ENCODE data around the gene TBC1D14.
"Not testable (repeated sequence)": the region's sequence is repeated elsewhere in the genome, so short reads cannot be mapped to it uniquely, and the experiment has no call there.

TBC1D14 gene

GRCh38 chr4:6909113-6909969 lies at the start of gene TBC1D14:
Gene TBC1D14, plus strand, starts transcription at chr4:6909826. Its CDS starts 13,564 bp downstream, at chr4:6923390.
- DNase-seq: peak; percentile 89

- DNase-seq: no peak
Observed at GRCh38 chr4:6868386-6868785, 41.2 kb upstream of the TBC1D14 start.

GRCh38 chr4:6869944-6870343 lies 39.7 kb upstream of the TBC1D14 start:
- no peak for DNase-seq

GRCh38 chr4:6873291-6873690 lies 36.3 kb upstream of the TBC1D14 start:
- DNase-seq: no peak

- peak; percentile 26 for DNase-seq
Observed at GRCh38 chr4:6873792-6874461, 35.7 kb upstream of the TBC1D14 start.

- DNase-seq: no peak
Observed at GRCh38 chr4:6874981-6875380, 34.6 kb upstream of the TBC1D14 start.

GRCh38 chr4:6875431-6875831 lies 34.2 kb upstream of the TBC1D14 start:
- peak; percentile 75 for DNase-seq

- DNase-seq: no peak
Observed at GRCh38 chr4:6876440-6876839, 33.2 kb upstream of the TBC1D14 start.

- DNase-seq: no peak
Observed at GRCh38 chr4:6877067-6877466, 32.6 kb upstream of the TBC1D14 start.

- DNase-seq: no peak
Observed at GRCh38 chr4:6878451-6879059, 31.1 kb upstream of the TBC1D14 start.

- DNase-seq: no peak
Observed at GRCh38 chr4:6880691-6881090, 28.9 kb upstream of the TBC1D14 start.

GRCh38 chr4:6881908-6882307 lies 27.7 kb upstream of the TBC1D14 start:
- no peak for DNase-seq

GRCh38 chr4:6884341-6884870 lies 25.2 kb upstream of the TBC1D14 start:
- DNase-seq: no peak

GRCh38 chr4:6885953-6886557 lies 23.6 kb upstream of the TBC1D14 start:
- DNase-seq: no peak

GRCh38 chr4:6886886-6887285 lies 22.7 kb upstream of the TBC1D14 start:
- DNase-seq: no peak

GRCh38 chr4:6887591-6888371 lies 21.8 kb upstream of the TBC1D14 start:
- DNase-seq: peak; percentile 28

GRCh38 chr4:6888506-6889071 lies 21.0 kb upstream of the TBC1D14 start:
- DNase-seq: no peak

- DNase-seq: no peak
Observed at GRCh38 chr4:6889101-6889735, 20.4 kb upstream of the TBC1D14 start.

- DNase-seq: no peak
Observed at GRCh38 chr4:6889736-6890324, 19.8 kb upstream of the TBC1D14 start.

- DNase-seq: no peak
Observed at GRCh38 chr4:6890358-6890757, 19.3 kb upstream of the TBC1D14 start.

GRCh38 chr4:6890971-6891370 lies 18.7 kb upstream of the TBC1D14 start:
- not testable (repeated sequence) for DNase-seq
